Left colon (tissue), 2 donors: ENCODE results near the gene ALKBH7. TPM values are rescaled to one million over a fixed set of nuclear protein-coding genes. Genes with fewer than 3 reads are reported as not detected.
"Not testable (repeated sequence)": the region's sequence is repeated elsewhere in the genome, so short reads cannot be mapped to it uniquely, and the experiment has no call there.

Source experiments
- ATAC-seq: fragments of 200-7000 bp; cut with Tn5 transposase; one replicate; pipeline ENCODE4 v1.9.1; 2020; ENCODE audit warnings: mild to moderate bottlenecking, moderate library complexity
- DNase-seq, 2 donors: peaks; one replicate each; pipeline ENCODE4 v3.0.0-alpha.2; 2020
- intact Hi-C, 2 donors: fragments of 100-400 bp; cut with DNase I in 1 of 2; cut with micrococcal nuclease in 1 of 2; formaldehyde crosslinking; loops; one replicate each; pipeline versions ENCODE4 v1.11.2 to v1.14.0; 2022; cut with DNase I, micrococcal nuclease
- total RNA-seq, 2 donors: library from RNA; stranded (reverse); fragmentation: NEBNext Ultra II Directional; extraction: Animal tissue kit (Norgen Biotek cat#: 25700); gene quantifications; one replicate each; pipeline ENCODE4 v1.2.1, GENCODE V29; 2021
- donor health status: DM: no; HTN: no; CAD: no.
- donor health status: DM: yes; HTN: yes; CAD: no.

Gene ALKBH7
- total RNA-seq, 2 donors from 2014 or later = 134 to 154 TPM

GRCh38 chr19:6393074-6393982, 20.7 kb downstream of the ALKBH7 start, which contains the start of gene GTF2F1:
TSS of gene GTF2F1 (minus strand) at chr19:6393164. CDS start at chr19:6392995, 169 bp downstream.
- peak; percentile 93 to 95 for DNase-seq
- intact Hi-C loops = no loop called here
- ATAC-seq = peak; percentile 93

DNA sequence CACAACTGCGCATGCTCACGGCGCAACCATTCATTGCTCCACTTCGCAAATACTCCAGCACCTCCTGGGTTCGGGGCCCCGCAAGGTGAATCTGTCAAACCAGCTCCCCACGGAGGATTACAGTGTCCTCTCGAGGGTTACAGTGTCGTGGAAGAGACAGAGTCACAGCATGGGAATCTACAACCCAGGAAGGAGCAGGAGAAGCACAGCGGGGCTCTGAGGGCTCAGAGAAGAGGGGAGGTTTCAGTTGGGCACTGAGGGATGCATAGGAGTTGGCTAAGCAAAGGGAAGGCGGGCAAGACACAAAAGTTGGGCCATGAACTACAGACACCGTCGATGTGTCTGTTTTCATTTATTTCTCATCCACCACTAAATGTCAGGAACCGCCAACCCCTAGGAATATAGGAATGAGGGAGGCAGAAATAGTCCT, 21.4 kb downstream of the ALKBH7 start:
- DNase-seq (no peak), ATAC-seq (no peak)
- intact Hi-C loops = no loop called here

DNA sequence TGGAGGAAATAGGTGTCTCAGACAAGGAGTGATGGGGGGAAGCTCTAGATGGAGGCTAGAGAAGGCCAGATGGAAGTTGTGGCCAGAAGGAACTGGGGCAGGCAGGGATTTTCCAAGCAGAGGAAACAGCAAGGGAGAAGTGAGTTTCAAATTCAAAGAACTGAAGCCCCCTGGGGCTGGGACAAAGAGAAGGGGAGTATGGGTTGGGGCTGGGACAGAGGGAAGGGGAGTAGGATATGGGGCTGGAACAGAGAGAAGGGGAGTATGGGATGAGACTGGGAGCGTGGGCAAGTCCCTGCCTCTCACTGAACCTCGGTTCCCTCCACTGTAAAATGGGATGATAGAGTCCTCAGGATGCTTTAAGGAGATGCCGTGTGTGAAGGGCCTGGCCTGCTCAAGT, 22.2 kb downstream of the ALKBH7 start:
- no peak for ATAC-seq
- no peak for DNase-seq
- intact Hi-C loops = no loop called here

DNA sequence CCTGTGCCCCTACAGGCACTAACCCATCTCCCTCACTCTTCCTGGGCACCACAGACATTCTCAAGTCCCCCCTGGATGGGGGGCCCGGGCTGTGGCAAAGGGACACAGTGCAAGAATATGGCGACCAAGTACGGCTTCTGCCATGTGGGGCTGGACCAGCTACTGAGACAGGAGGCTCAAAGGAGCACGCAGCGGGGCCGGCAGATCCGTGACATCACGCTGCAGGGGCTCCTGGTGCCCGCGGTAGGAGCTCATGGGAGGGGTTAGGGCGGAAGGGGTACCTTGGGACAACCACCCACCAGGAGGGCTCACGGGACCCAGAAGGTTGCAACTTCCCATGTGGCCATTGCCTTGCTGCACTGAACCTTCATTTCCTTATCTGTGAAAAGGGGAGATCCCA, 23.7 kb downstream of the ALKBH7 start:
- intact Hi-C loops = no loop called here
- DNase-seq = no peak
- ATAC-seq = no peak

- DNase-seq, ATAC-seq, intact Hi-C loops: not testable (repeated sequence)
Measured at GRCh38 chr19:6400062-6400944, 27.7 kb downstream of the ALKBH7 start.

DNA sequence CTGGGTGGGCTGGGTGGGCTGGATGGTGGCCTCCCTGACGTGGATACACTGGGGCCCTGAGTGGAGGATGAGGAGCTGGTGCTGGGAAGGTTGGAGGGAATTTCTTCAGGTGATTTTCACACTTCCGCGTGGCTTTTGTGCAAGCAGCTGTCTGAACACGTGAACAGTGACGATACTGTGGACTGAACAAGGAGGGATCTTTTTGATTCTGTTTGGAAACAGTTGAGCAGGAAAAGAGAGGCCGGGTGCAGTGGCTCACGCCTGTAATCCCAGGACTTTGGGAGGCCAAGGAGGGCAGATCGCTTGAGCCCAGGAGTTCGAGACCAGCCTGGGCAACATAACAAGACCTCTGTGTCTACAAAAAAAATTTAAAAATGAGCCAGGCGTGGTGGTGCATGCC, 29.5 kb downstream of the ALKBH7 start:
- DNase-seq = no peak
- intact Hi-C loops = no loop called here
- peak; percentile 48 for ATAC-seq

- intact Hi-C loops = no loop called here
- peak; percentile 92 for ATAC-seq
- peak; percentile 79 to 85 for DNase-seq
Measured at GRCh38 chr19:6402837-6403608, 30.4 kb downstream of the ALKBH7 start.

DNA sequence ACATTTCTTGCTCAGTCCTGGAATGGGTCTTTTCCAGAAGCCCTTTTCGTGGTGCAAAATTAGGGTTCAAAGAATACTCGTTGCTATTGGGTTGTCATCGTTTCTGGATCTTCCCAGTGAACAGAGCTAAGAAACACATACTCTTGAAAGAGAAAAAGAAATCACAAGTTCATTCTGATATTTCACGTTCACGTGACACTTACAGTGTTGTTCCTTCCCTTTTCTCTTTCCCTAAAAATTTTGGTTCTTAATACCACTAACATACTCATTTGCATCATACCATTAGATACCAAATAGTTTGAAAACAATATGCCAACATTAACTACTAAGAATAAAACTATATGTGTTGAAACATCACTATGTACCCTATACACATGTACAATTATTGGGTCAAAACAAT, 33.8 kb downstream of the ALKBH7 start:
- intact Hi-C loops = no loop called here
- DNase-seq (no peak), ATAC-seq (no peak)

DNA sequence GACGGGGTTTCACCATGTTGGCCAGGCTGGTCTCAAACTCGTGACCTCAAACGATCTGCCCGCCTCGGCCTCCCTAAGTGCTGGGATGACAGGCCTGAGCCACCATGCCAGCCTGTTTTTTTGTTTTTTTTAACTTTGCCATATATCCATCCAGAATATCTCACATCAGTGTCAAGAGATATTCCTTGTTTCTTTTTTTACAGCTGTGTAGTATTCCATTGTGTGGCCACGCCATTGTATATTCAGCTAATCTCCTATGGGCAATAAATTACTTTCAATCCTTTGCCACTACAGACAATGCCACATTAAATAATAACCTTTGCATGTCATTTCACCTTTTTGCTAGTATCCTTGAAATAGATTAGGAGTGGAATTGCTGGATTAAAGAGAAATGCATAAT, 36.8 kb downstream of the ALKBH7 start:
- ATAC-seq = no peak
- no peak for DNase-seq
- intact Hi-C loops = no loop called here

- ATAC-seq (no peak), DNase-seq (no peak)
- intact Hi-C loops = no loop called here
Measured at GRCh38 chr19:6412061-6412446, 39.5 kb downstream of the ALKBH7 start.

GRCh38 chr19:6412447-6413091, 40.0 kb downstream of the ALKBH7 start:
- ATAC-seq (peak; percentile 88), DNase-seq (peak; percentile 46 to 74)
- intact Hi-C loops = no loop called here

DNA sequence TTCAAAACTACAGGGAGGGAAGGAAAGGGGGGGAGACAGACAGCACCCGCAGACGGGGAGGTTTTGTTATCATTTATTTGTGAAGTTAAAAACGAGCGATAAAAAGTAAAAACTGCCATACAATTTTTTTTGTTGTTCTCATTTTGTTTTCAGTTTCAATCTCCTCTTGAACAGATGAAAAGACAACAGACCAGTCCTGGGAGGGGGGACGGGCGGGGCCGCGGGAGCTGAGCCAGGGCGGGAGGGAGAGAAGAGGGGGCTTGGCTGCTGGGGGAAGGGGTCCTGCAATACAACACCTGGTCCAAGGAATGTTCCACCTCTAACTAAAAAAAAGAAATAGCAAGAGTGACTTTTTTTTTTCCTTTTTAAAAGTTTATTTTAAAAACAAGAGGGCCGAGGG, 40.7 kb downstream of the ALKBH7 start:
- ATAC-seq (no peak), DNase-seq (no peak)
- intact Hi-C loops = no loop called here

GRCh38 chr19:6413721-6414643, 41.4 kb downstream of the ALKBH7 start:
- DNase-seq (no peak), ATAC-seq (no peak)
- intact Hi-C loops = no loop called here

- ATAC-seq (no peak), DNase-seq (no peak)
- intact Hi-C loops = no loop called here
Measured at GRCh38 chr19:6414793-6415590, 42.4 kb downstream of the ALKBH7 start.

DNA sequence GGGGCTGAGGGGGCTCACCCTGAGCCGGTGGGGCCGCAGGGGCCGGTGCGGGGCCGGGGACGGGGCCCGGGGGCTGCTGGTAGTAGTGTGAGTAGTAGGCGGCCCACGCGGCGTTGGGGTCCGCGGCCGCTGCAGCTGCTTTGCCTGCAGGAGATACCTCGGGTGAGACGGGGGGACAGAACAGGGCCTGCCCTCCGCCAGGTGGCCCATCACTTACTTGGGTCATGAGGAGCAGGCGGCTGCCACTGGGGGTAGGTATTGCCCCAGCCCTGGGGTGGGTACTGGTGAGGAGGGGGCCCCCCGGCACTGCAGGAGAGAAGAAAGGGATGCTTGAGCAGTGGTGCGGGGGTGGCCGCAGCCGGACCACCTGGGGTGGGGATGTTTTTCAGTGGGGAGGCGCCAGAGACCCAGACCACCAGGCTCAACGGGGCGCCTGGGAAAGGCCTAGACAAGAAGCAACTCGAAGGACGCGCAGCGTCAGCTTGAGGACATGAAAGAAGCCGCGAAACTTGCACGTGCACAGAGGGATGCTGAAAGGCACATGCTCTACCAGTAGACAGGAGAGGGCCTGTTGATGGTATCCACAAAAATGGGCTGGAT, 43.1 kb downstream of the ALKBH7 start:
- no peak for DNase-seq
- intact Hi-C loops = no loop called here
- ATAC-seq = no peak

- DNase-seq (no peak), ATAC-seq (no peak)
- intact Hi-C loops = no loop called here
Measured at GRCh38 chr19:6416658-6417405, 44.2 kb downstream of the ALKBH7 start.
